SK-N-SH (cell line): Measurements from ENCODE around the gene ACACA. TPM values are rescaled to one million over a fixed set of nuclear protein-coding genes. Genes with fewer than 3 reads are reported as not detected.

Experiments used
- CTCF ChIA-PET: fragments of 300-600, 350-600 bp; formaldehyde crosslinking; extraction: SDS; loops from one replicate; lab custom pipeline; 2021; lab: Yijun Ruan, JAX
- POLR2A ChIA-PET: fragments of 350-600 bp; sonication (Branson Sonifier 250); formaldehyde crosslinking; extraction: SDS; loops from one replicate; lab custom pipeline; 2020; ENCODE audit warnings: antibody characterized with exemption, inconsistent platforms; lab: Yijun Ruan, JAX
- DNase-seq: peaks from one replicate; pipeline ENCODE4 v3.0.0; 2012
- H2AFZ ChIP-seq: fragments of 200-600 bp; sonication (generic); 2 replicates; pipeline ENCODE4 v1.8.1; 2016; ENCODE audit warnings: antibody characterized with exemption, mild to moderate bottlenecking, low read depth
- H3F3A ChIP-seq: fragments of 200-600 bp; sonication (generic); replicated peaks from 2 replicates; pipeline ENCODE3; 2016; ENCODE audit warnings: antibody characterized with exemption, mild to moderate bottlenecking; ENCODE audit not compliant: insufficient read depth
- H3K27ac ChIP-seq, 2 experiments: fragments of 200-500 bp in 1 of 2; fragments of 200-600 bp in 1 of 2; sonication (Bioruptor generic) in 1 of 2; sonication (generic), shearing (Covaris generic) in 1 of 2; 2 replicates each; pipeline versions ENCODE4 v1.5.1 to v1.6.1; 2014 to 2016; ENCODE audit warnings: low read depth in 2 of 2, inconsistent platforms in 1 of 2, low read length in 1 of 2, mild to moderate bottlenecking in 1 of 2, mixed read lengths in 1 of 2
- H3K27me3 ChIP-seq: fragments of 200-600 bp; sonication (generic), shearing (Covaris generic); 2 replicates; pipeline ENCODE4 v1.6.1; 2016; ENCODE audit warnings: mixed run types; ENCODE audit not compliant: insufficient read depth
- H3K36me3 ChIP-seq, 2 experiments: fragments of 200-500 bp in 1 of 2; fragments of 200-600 bp in 1 of 2; sonication (Bioruptor generic) in 1 of 2; sonication (generic) in 1 of 2; replicated peaks in 1 of 2; 2 replicates each; pipeline versions ENCODE3 to v1.5.1; 2014 to 2016; ENCODE audit warnings: low read length in 1 of 2, mild to moderate bottlenecking in 1 of 2; ENCODE audit not compliant: insufficient read depth in 2 of 2, control insufficient read depth in 1 of 2
- H3K4me1 ChIP-seq, 2 experiments: fragments of 200-500 bp in 1 of 2; fragments of 200-600 bp in 1 of 2; sonication (Bioruptor generic) in 1 of 2; sonication (generic), shearing (Covaris generic) in 1 of 2; 2 replicates each; pipeline versions ENCODE4 v1.5.1 to v1.6.1; 2014 to 2016; ENCODE audit warnings: low read depth in 1 of 2, low read length in 1 of 2, mixed run types in 1 of 2; ENCODE audit not compliant: insufficient read depth in 2 of 2, control insufficient read depth in 1 of 2
- H3K4me2 ChIP-seq: fragments of 200-600 bp; sonication (generic), shearing (Covaris generic); 2 replicates; pipeline ENCODE4 v1.6.1; 2017; ENCODE audit warnings: mixed run types
- H3K4me3 ChIP-seq, 2 experiments: fragments of 200-500 bp in 1 of 2; fragments of 200-600 bp in 1 of 2; sonication (Bioruptor generic) in 1 of 2; sonication (generic), shearing (Covaris generic) in 1 of 2; 2 replicates each; pipeline versions ENCODE4 v1.5.1 to v1.8.1; 2014 to 2016; ENCODE audit warnings: low read depth in 2 of 2, inconsistent platforms in 1 of 2, low read length in 1 of 2, mild to moderate bottlenecking in 1 of 2, mixed read lengths in 1 of 2, moderate library complexity in 1 of 2
- H3K79me2 ChIP-seq: fragments of 200-600 bp; sonication (generic); 2 replicates; pipeline ENCODE4 v1.8.1; 2017; ENCODE audit warnings: mild to moderate bottlenecking; ENCODE audit not compliant: insufficient read depth
- H3K9ac ChIP-seq: fragments of 200-600 bp; sonication (generic); 2 replicates; pipeline ENCODE4 v1.6.1; 2017; ENCODE audit warnings: mixed run types
- H3K9me2 ChIP-seq: fragments of 200-600 bp; sonication (generic); 2 replicates; pipeline ENCODE4 v1.6.1; 2017; ENCODE audit warnings: mixed run types
- H3K9me3 ChIP-seq: fragments of 200-600 bp; sonication (generic); 2 replicates; pipeline ENCODE4 v1.6.1; 2017; ENCODE audit warnings: mixed run types, mild to moderate bottlenecking, moderate library complexity
- H4K20me1 ChIP-seq: fragments of 200-600 bp; sonication (generic); 2 replicates; pipeline ENCODE4 v1.6.1; 2017; ENCODE audit warnings: mild to moderate bottlenecking, mixed run types; ENCODE audit not compliant: insufficient read depth
- CHD2 ChIP-seq: fragments of 150-350 bp; IDR thresholded peaks from 2 replicates; pipeline ENCODE4 v1.6.1; 2018; ENCODE audit warnings: low read length; ENCODE audit not compliant: partially characterized antibody
- ELF1 ChIP-seq: IDR thresholded peaks from 2 replicates; pipeline ENCODE4 v1.4.0; 2012
- EP300 ChIP-seq, 2 experiments: IDR thresholded peaks; 2 replicates each; pipeline versions ENCODE4 v1.4.0 to v1.6.1; 2012; ENCODE audit warnings: borderline replicate concordance in 1 of 2, low read depth in 1 of 2, low read length in 1 of 2
- FOSL2 ChIP-seq: IDR thresholded peaks from 2 replicates; pipeline ENCODE4 v1.4.0; 2012; ENCODE audit warnings: low read depth, mild to moderate bottlenecking, moderate library complexity, borderline replicate concordance
- FOXJ3 ChIP-seq: sonication (generic); formaldehyde crosslinking; IDR thresholded peaks from 2 replicates; pipeline ENCODE4 v1.5.1; 2020; ENCODE audit warnings: mild to moderate bottlenecking, missing genetic modification reagents
- GATA2 ChIP-seq: sonication (generic); formaldehyde crosslinking; IDR thresholded peaks from 2 replicates; pipeline ENCODE4 v1.5.0; 2020; ENCODE audit warnings: mild to moderate bottlenecking, missing genetic modification reagents
- IRF3 ChIP-seq: fragments of 150-350 bp; IDR thresholded peaks from 2 replicates; pipeline ENCODE4 v1.6.1; 2016; ENCODE audit warnings: mild to moderate bottlenecking, low read depth, low read length
- JUND ChIP-seq: IDR thresholded peaks from 2 replicates; pipeline ENCODE4 v1.4.0; 2012
- MAX ChIP-seq: IDR thresholded peaks from 2 replicates; pipeline ENCODE4 v1.4.0; 2012; ENCODE audit warnings: low read depth
- NRF1 ChIP-seq: IDR thresholded peaks from 2 replicates; pipeline ENCODE4 v1.6.1; 2012; ENCODE audit warnings: low read depth, mild to moderate bottlenecking, low read length
- PBX3 ChIP-seq: IDR thresholded peaks from 2 replicates; pipeline ENCODE4; 2012
- RFX5 ChIP-seq: IDR thresholded peaks from 2 replicates; pipeline ENCODE4 v1.6.1; 2012; ENCODE audit warnings: mild to moderate bottlenecking, improper control_type of control experiment, low read length
- RXRA ChIP-seq: IDR thresholded peaks from 2 replicates; pipeline ENCODE4 v1.4.0; 2012; ENCODE audit warnings: low read depth, mild to moderate bottlenecking, borderline replicate concordance
- SIN3A ChIP-seq: IDR thresholded peaks from 2 replicates; pipeline ENCODE4 v1.6.1; 2012; ENCODE audit warnings: low read depth, mild to moderate bottlenecking, low read length, moderate library complexity, borderline replicate concordance
- TCF12 ChIP-seq: IDR thresholded peaks from 2 replicates; pipeline ENCODE4 v1.4.0; 2012
- ZBTB33 ChIP-seq: IDR thresholded peaks from 2 replicates; pipeline ENCODE4 v1.4.0; 2012; ENCODE audit warnings: low read depth, borderline replicate concordance
- WGBS: methylation state at CpG from one replicate; pipeline ENCODE4 v1.1.6; 2017; ENCODE audit warnings: low lambda C conversion rate; 5-methylcytosine and 5-hydroxymethylcytosine counted together
- polyA plus RNA-seq, 3 experiments: library from polyadenylated mRNA; depleted of rRNA; stranded (reverse); fragments of >200 nt; gene quantifications; 2 replicates each; pipeline ENCODE4 v1.2.3, GENCODE V29; 2012

Gene ACACA
- polyA plus RNA-seq, 1 of the 3 experiments (the other 2 are of a cell fraction), result 27.2 TPM

- Histone ChIP-seq H4K20me1 (no peaks in the 10 kb centered on the region), H3K9me2 (no peaks in the 10 kb centered on the region), H3K36me3 (peaks cover 25 to 62% of the 10 kb centered on the region in 2 experiments), H2AFZ (no peak overlapping the region), H3K79me2 (peaks cover 7% of the 10 kb centered on the region; the same call in 1 of the 2 replicates), H3K9ac (no peak overlapping the region), H3K27me3 (no peaks in the 10 kb centered on the region), H3F3A (peaks cover 8% of the 10 kb centered on the region), H3K27ac (no peak overlapping the region), H3K4me3 (no peak overlapping the region), H3K4me1 (no peaks in the 10 kb centered on the region), H3K9me3 (no peaks in the 10 kb centered on the region), H3K4me2 (no peak overlapping the region)
- no peak for DNase-seq
- POLR2A ChIA-PET, result no interaction called here
- 100% methylated on average over 2 of the region's 2 CpGs for WGBS
- no peak for TF ChIP-seq GATA2 (CRISPR knock-in tag)
- TF ChIP-seq FOSL2, result no peak
- TF ChIP-seq SIN3A, result no peak
- no peak for TF ChIP-seq CHD2
- TF ChIP-seq EP300 (IDR thresholded peaks at IDR 0.05; ENCODE audit: borderline replicate concordance in 1 of 2, low read depth in 1 of 2, low read length in 1 of 2), result no peak
- TF ChIP-seq IRF3, result no peak
- no peak for TF ChIP-seq RFX5
- TF ChIP-seq NRF1, result no peak
- no peak for TF ChIP-seq FOXJ3 (CRISPR knock-in tag)
- TF ChIP-seq ZBTB33, result no peak
- no peak for TF ChIP-seq TCF12
- no peak for TF ChIP-seq MAX
- TF ChIP-seq JUND, result no peak
- TF ChIP-seq ELF1, result no peak
- no peak for TF ChIP-seq PBX3
- no peak for TF ChIP-seq RXRA
- CTCF ChIA-PET, result interaction anchor here (0.6 kb wide), 1 partner anchor 925 kb away, joined by 3 read pairs; no protein-coding TSS in a partner anchor
These were observed 33.8 kb upstream of the ACACA start for GRCh38 chr17:37440424-37440823.
